Coronary artery (tissue), 2 donors: ENCODE measurements around the gene LPIN1.

Source experiments
- DNase-seq: peaks from one replicate; pipeline ENCODE4 v3.0.0-alpha.2; 2017; ENCODE audit warnings: low spot score
- H3K27ac ChIP-seq, 2 donors: fragments of 200-600 bp; sonication (generic); one replicate each; pipeline ENCODE4 v1.5.1; 2016 to 2019
- H3K4me3 ChIP-seq: fragments of 200-600 bp; sonication (generic); 2 replicates; pipeline ENCODE4 v1.5.1; 2016; ENCODE audit warnings: mild to moderate bottlenecking, moderate library complexity
- CTCF ChIP-seq: fragments of 200-600 bp; sonication (generic); IDR thresholded peaks from one replicate; pipeline ENCODE4 v1.5.1; 2019; ENCODE audit warnings: antibody characterized with exemption

LPIN1 gene

GRCh38 chr2:11861044-11861443 lies 114.6 kb downstream of the LPIN1 start:
- no peak for TF ChIP-seq CTCF
- no peak for DNase-seq
- no peak overlapping the region for H3K4me3 ChIP-seq
- H3K27ac ChIP-seq = no peak overlapping the region

- H3K27ac ChIP-seq = no peak overlapping the region
- H3K4me3 ChIP-seq = no peak overlapping the region
- no peak for TF ChIP-seq CTCF
- peak; percentile 12 for DNase-seq
Measured at GRCh38 chr2:11862049-11862448, 115.6 kb downstream of the LPIN1 start.

- DNase-seq = peak; percentile 57
- H3K4me3 ChIP-seq = peak overlapping the region; percentile 39
- TF ChIP-seq CTCF = no peak
- H3K27ac ChIP-seq = peak overlapping the region in 1 of 2 donors; percentile 38
Measured at GRCh38 chr2:11863103-11863502, 116.7 kb downstream of the LPIN1 start.

- Histone ChIP-seq H3K4me3 (peak overlapping the region; percentile 39), H3K27ac (peak overlapping the region in 1 of 2 donors; percentile 58)
- peak; percentile 92 for DNase-seq
- TF ChIP-seq CTCF = peak; percentile 94
Measured at GRCh38 chr2:11863513-11864328, 117.3 kb downstream of the LPIN1 start.

- no peak overlapping the region for H3K4me3 ChIP-seq
- peak; percentile 56 for DNase-seq
- no peak overlapping the region for H3K27ac ChIP-seq
- no peak for TF ChIP-seq CTCF
Measured at GRCh38 chr2:11864724-11865123, 118.3 kb downstream of the LPIN1 start.

GRCh38 chr2:11865378-11865777 lies 118.9 kb downstream of the LPIN1 start:
- Histone ChIP-seq H3K4me3 (no peak overlapping the region), H3K27ac (no peak overlapping the region)
- peak; percentile 28 for DNase-seq
- TF ChIP-seq CTCF = no peak

- no peak for TF ChIP-seq CTCF
- Histone ChIP-seq H3K27ac (no peak overlapping the region), H3K4me3 (no peak overlapping the region)
- DNase-seq = peak; percentile 58
Measured at GRCh38 chr2:11865805-11866204, 119.4 kb downstream of the LPIN1 start.
